Measurements from ENCODE around the gene DHX38. TPM values are rescaled to one million over a fixed set of nuclear protein-coding genes. Genes with fewer than 3 reads are reported as not detected.

The DHX38 gene
- total and polyA plus RNA-seq, 7 donors: 16.2 to 55.4 (median 34.2) TPM

DNA sequence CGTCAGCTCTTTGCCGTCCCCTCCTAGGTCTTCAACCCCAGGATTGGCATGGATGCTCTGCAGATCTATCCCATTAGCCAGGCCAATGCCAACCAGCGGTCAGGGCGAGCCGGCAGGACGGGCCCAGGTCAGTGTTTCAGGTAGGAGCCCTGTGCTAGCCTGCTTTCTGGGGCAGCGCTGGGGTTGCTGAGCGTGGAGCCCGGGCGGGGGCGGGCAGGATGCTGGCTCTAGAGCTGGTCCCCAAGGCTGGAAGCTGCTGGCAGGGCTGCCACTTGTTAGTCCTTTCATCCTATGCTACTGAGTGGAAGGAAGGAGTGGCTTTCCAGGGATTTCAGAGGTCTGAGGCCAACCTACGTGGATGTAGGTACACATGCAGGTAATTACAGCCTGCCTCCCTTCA is 12.3 kb downstream of the DHX38 start:
- H3K27me3 ChIP-seq: no peaks in the 10 kb centered on the region
- peaks cover 89 to 100% (median 99%) of the 10 kb centered on the region in 4 donors for H3K36me3 ChIP-seq
- intact Hi-C loops (cut with DNase I): no loop called here
- no peak overlapping the region for H3K27ac ChIP-seq
- TF ChIP-seq EP300 (IDR thresholded peaks at IDR 0.05) (no peak), POLR2AphosphoS5 (IDR thresholded peaks at IDR 0.05) (no peak), POLR2A (IDR thresholded peaks at IDR 0.05) (no peak)
- TF ChIP-seq, protein P1, sequence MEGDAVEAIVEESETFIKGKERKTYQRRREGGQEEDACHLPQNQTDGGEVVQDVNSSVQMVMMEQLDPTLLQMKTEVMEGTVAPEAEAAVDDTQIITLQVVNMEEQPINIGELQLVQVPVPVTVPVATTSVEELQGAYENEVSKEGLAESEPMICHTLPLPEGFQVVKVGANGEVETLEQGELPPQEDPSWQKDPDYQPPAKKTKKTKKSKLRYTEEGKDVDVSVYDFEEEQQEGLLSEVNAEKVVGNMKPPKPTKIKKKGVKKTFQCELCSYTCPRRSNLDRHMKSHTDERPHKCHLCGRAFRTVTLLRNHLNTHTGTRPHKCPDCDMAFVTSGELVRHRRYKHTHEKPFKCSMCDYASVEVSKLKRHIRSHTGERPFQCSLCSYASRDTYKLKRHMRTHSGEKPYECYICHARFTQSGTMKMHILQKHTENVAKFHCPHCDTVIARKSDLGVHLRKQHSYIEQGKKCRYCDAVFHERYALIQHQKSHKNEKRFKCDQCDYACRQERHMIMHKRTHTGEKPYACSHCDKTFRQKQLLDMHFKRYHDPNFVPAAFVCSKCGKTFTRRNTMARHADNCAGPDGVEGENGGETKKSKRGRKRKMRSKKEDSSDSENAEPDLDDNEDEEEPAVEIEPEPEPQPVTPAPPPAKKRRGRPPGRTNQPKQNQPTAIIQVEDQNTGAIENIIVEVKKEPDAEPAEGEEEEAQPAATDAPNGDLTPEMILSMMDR (IDR thresholded peaks at IDR 0.05): no peak
- H3K4me1 ChIP-seq: no peaks in the 10 kb centered on the region
- H3K9me3 ChIP-seq: no peaks in the 10 kb centered on the region
- H3K4me3 ChIP-seq: no peak overlapping the region
- 96 to 97% methylated on average over 12 of the region's 12 CpGs for WGBS, 2 donors
- DNase-seq: no peak

DNA sequence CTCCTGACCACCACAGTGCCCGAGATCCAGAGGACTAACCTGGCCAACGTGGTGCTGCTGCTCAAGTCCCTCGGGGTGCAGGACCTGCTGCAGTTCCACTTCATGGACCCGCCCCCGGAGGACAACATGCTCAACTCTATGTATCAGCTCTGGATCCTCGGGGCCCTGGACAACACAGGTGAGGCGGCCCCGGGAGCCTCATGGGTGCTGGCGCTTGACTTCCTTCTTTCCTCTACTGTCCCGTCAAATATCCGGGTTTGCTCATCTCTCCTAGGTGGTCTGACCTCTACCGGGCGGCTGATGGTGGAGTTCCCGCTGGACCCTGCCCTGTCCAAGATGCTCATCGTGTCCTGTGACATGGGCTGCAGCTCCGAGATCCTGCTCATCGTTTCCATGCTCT is 13.7 kb downstream of the DHX38 start:
- H3K36me3 ChIP-seq: peaks cover 90 to 100% (median 98%) of the 10 kb centered on the region in 4 donors

DNA sequence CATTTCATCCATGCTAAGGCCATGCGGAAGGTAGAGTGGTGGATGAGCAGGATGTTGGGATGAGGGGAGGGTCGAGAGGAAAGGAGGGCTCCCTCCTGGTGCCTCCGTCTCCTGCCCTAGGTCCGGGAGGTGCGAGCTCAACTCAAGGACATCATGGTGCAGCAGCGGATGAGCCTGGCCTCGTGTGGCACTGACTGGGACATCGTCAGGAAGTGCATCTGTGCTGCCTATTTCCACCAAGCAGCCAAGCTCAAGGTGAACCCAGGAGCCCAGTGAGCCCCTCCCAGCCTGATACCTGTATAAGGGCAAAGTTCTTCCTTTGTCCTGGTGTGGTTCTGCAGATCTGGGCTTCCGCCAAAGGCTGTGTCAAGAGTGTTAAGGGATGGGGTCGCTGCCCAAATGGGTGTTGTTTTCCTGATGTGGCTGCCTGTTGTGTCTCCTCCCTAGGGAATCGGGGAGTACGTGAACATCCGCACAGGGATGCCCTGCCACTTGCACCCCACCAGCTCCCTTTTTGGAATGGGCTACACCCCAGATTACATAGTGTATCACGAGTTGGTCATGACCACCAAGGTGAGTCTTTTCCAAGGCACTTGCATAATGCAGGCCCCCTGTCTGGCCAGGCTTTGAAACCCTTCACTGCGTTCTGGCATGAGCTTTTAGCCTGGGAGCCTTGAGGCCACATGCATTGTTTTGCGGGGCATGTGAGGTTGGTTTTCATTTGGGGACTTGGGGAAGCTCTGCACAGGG is 14.9 kb downstream of the DHX38 start:
- Histone ChIP-seq H3K4me1 (no peaks in the 10 kb centered on the region), H3K27ac (no peak overlapping the region), H3K36me3 (peaks cover 79 to 98% (median 90%) of the 10 kb centered on the region in 4 donors), H3K27me3 (no peaks in the 10 kb centered on the region), H3K4me3 (no peak overlapping the region), H3K9me3 (no peaks in the 10 kb centered on the region)
- 84 to 89% methylated on average over 16 of the region's 16 CpGs for WGBS, 2 donors
- TF ChIP-seq, protein P1 (IDR thresholded peaks at IDR 0.05): no peak
- no peak for TF ChIP-seq POLR2A (IDR thresholded peaks at IDR 0.05)
- TF ChIP-seq EP300 (IDR thresholded peaks at IDR 0.05): no peak
- TF ChIP-seq POLR2AphosphoS5 (IDR thresholded peaks at IDR 0.05): no peak
- intact Hi-C loops (cut with DNase I): no loop called here
- DNase-seq: no peak

More for the DNA sequence above, 13.7 kb downstream of the DHX38 start:
- Histone ChIP-seq H3K4me1 (no peaks in the 10 kb centered on the region), H3K27me3 (no peaks in the 10 kb centered on the region), H3K4me3 (no peak overlapping the region), H3K9me3 (no peaks in the 10 kb centered on the region), H3K27ac (no peak overlapping the region)
- no peak for DNase-seq
- TF ChIP-seq POLR2A (IDR thresholded peaks at IDR 0.05) (no peak), EP300 (IDR thresholded peaks at IDR 0.05) (no peak), POLR2AphosphoS5 (IDR thresholded peaks at IDR 0.05) (no peak)
- TF ChIP-seq, protein P1 (IDR thresholded peaks at IDR 0.05): no peak
- intact Hi-C loops (cut with DNase I): no loop called here
- 92 to 96% methylated on average over 17 of the region's 17 CpGs for WGBS, 2 donors

DNA sequence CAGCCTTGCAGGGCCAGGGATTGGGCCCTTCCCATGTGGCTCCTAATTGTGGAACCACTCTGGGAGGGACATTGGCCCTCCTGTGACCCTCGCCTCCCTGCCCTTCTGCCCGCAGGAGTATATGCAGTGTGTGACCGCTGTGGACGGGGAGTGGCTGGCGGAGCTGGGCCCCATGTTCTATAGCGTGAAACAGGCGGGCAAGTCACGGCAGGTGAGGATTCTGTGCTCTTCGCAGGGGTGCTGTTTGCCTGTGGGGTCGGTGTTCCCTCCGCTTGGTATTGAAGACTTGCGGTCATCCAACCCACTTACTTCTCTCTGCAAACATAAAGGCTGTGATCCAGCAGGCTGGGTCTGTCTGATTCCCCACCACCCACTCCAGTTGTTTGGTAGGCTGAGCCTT is 15.7 kb downstream of the DHX38 start:
- no peak overlapping the region for H3K27ac ChIP-seq
- TF ChIP-seq POLR2A (IDR thresholded peaks at IDR 0.05) (no peak), POLR2AphosphoS5 (IDR thresholded peaks at IDR 0.05) (no peak), EP300 (IDR thresholded peaks at IDR 0.05) (no peak)
- TF ChIP-seq, protein P1 (IDR thresholded peaks at IDR 0.05): no peak
- no peaks in the 10 kb centered on the region for H3K4me1 ChIP-seq
- 96 to 98% methylated on average over 12 of the region's 12 CpGs for WGBS, 2 donors
- no peaks in the 10 kb centered on the region for H3K9me3 ChIP-seq
- H3K4me3 ChIP-seq: no peak overlapping the region
- H3K27me3 ChIP-seq: no peaks in the 10 kb centered on the region
- H3K36me3 ChIP-seq: peaks cover 71 to 90% (median 82%) of the 10 kb centered on the region in 4 donors
- intact Hi-C loops (cut with DNase I): no loop called here
- DNase-seq: no peak

Measured in sigmoid colon (tissue), 7 donors.